IMR-90 (cell line): ENCODE data around the gene FFAR1.

Source experiments
- CHD1 ChIP-seq: IDR thresholded peaks from 2 replicates; pipeline ENCODE4 v1.6.1; 2012; ENCODE audit warnings: low read depth, low read length, improper control_type of control experiment
- FOS ChIP-seq: fragments of 150-350 bp; IDR thresholded peaks from 2 replicates; pipeline ENCODE4 v1.6.1; 2016; ENCODE audit warnings: low read depth, low read length
- MXI1 ChIP-seq: IDR thresholded peaks from 2 replicates; pipeline ENCODE4 v1.6.1; 2012; ENCODE audit warnings: low read depth, mild to moderate bottlenecking, low read length, moderate library complexity, borderline replicate concordance
- NFE2L2 ChIP-seq: fragments of 150-350 bp; IDR thresholded peaks from 2 replicates; pipeline ENCODE4 v1.6.1; 2016; ENCODE audit warnings: low read depth, mild to moderate bottlenecking, low read length
- POLR2A ChIP-seq: IDR thresholded peaks from 2 replicates; pipeline ENCODE4 v1.6.1; 2012; ENCODE audit warnings: mild to moderate bottlenecking, low read depth, low read length
- RAD21 ChIP-seq: IDR thresholded peaks from 2 replicates; pipeline ENCODE4 v1.6.1; 2012; ENCODE audit warnings: low read length, improper control_type of control experiment
- RCOR1 ChIP-seq: IDR thresholded peaks from 2 replicates; pipeline ENCODE4 v1.6.1; 2012; ENCODE audit warnings: mild to moderate bottlenecking, low read length, improper control_type of control experiment; ENCODE audit not compliant: insufficient replicate concordance
- SMC3 ChIP-seq: fragments of 150-350 bp; IDR thresholded peaks from 2 replicates; pipeline ENCODE4 v1.6.1; 2016; ENCODE audit warnings: low read depth, mild to moderate bottlenecking, antibody characterized with exemption, low read length, moderate library complexity
- TF ChIP-seq, protein P1 (sequence below): conservative IDR thresholded peaks from 2 replicates; pipeline ENCODE4 v1.5.1; 2012; ENCODE audit warnings: mild to moderate bottlenecking, low read depth, low read length, improper control_type of control experiment
- TF ChIP-seq, protein P2 (sequence below): fragments of 150-350 bp; IDR thresholded peaks from 2 replicates; pipeline ENCODE4 v1.6.1; 2017; ENCODE audit warnings: mild to moderate bottlenecking, antibody characterized with exemption, low read length, low read depth

DNA sequence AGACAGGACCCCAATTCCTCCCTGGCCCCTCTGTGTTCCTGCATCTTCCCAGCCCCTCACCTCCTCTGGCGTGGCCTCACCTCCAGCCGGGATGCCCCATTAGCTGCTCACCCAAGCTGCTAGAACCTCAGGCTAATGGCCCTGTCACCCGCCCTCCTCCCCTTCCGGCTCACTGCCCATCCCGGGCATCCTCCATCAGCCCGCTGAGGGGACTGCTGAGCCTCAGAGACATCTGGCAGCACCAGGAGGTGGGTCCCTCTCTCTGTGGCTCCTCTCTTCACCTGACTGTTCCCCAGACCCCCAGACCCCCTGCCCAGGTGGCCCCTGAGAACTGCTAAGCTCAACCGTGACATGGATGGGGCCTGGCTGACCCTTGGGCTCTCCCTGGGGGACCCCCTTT lies 2.9 kb downstream of the FFAR1 start:
- TF ChIP-seq, protein P1, sequence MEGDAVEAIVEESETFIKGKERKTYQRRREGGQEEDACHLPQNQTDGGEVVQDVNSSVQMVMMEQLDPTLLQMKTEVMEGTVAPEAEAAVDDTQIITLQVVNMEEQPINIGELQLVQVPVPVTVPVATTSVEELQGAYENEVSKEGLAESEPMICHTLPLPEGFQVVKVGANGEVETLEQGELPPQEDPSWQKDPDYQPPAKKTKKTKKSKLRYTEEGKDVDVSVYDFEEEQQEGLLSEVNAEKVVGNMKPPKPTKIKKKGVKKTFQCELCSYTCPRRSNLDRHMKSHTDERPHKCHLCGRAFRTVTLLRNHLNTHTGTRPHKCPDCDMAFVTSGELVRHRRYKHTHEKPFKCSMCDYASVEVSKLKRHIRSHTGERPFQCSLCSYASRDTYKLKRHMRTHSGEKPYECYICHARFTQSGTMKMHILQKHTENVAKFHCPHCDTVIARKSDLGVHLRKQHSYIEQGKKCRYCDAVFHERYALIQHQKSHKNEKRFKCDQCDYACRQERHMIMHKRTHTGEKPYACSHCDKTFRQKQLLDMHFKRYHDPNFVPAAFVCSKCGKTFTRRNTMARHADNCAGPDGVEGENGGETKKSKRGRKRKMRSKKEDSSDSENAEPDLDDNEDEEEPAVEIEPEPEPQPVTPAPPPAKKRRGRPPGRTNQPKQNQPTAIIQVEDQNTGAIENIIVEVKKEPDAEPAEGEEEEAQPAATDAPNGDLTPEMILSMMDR, result no peak
- TF ChIP-seq NFE2L2 (no peak), CHD1 (no peak), RCOR1 (no peak), SMC3 (no peak), POLR2A (no peak), FOS (no peak), MXI1 (no peak), RAD21 (no peak)
- TF ChIP-seq, protein P2, sequence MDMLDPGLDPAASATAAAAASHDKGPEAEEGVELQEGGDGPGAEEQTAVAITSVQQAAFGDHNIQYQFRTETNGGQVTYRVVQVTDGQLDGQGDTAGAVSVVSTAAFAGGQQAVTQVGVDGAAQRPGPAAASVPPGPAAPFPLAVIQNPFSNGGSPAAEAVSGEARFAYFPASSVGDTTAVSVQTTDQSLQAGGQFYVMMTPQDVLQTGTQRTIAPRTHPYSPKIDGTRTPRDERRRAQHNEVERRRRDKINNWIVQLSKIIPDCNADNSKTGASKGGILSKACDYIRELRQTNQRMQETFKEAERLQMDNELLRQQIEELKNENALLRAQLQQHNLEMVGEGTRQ, result no peak
